CD4-positive, alpha-beta T cell treated with Interleukin-15 for 4 hours (primary cell): ENCODE measurements around the gene PRKAG2.
"Not testable (repeated sequence)": the region's sequence is repeated elsewhere in the genome, so short reads cannot be mapped to it uniquely, and the experiment has no call there.

Source experiments
- DNase-seq: peaks from one replicate; pipeline ENCODE4 v3.0.0-alpha.2; 2020; ENCODE audit warnings: low spot score

Gene PRKAG2

GRCh38 chr7:151590850-151591771, 285.8 kb downstream of the PRKAG2 start:
- no peak for DNase-seq

DNA sequence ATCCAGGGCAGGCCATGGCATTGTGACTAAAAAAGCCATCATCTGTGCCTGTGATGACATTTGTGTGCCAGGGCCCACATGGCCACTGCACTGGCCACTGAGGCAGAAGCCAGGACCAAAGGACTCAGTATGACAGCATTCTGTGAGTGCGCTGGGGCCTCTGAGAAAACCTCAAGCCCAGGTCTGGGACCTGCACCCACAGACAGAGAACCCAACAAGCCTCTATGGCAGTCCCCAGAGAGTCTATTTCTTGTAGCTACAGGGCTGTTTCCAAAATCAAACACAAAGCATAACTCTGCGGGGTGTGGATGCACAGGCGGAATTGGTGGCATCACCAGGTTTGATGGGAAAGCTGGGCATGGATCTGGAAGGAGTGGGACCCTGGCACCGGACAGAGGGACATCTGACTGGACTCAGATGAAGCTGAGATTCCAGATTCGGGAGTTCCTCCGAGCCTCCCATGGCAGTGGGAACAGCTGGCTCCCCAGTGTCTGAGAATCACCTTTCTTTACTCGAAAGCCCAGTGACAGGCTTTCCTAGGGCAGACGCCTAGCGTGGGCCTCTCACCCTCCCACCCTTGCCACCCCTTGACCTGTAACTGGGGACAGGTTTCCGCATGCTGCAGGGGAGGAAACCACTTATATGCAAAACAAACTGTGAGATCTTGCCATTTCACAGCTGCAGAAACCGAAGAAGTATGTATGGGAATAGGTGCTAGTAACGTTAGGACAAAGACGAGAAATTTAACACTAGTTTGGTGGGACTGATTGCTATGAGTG, 286.7 kb downstream of the PRKAG2 start:
- no peak for DNase-seq

DNA sequence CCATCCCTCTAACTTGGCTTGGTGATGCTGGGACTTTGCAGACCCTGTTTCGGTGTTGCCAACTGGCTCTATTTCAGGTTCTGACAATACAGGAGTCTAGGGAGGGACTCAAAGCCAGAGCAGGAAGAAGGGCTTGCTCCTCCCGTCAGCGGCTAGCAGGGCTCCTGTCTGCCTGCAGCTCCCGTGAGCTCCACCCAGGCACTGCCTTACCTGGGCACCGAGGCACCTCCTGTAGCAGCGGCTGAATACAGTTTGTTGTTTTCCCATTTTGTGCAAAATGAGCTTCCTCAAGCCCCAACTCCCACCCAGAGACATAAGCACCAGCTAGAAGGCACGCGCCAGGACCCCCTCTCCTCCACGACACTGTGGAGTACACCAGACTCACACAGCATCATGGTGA, 287.9 kb downstream of the PRKAG2 start:
- no peak for DNase-seq

GRCh38 chr7:151586531-151587260, 290.2 kb downstream of the PRKAG2 start:
- no peak for DNase-seq

GRCh38 chr7:151585744-151586393, 291.0 kb downstream of the PRKAG2 start:
- DNase-seq: no peak

DNA sequence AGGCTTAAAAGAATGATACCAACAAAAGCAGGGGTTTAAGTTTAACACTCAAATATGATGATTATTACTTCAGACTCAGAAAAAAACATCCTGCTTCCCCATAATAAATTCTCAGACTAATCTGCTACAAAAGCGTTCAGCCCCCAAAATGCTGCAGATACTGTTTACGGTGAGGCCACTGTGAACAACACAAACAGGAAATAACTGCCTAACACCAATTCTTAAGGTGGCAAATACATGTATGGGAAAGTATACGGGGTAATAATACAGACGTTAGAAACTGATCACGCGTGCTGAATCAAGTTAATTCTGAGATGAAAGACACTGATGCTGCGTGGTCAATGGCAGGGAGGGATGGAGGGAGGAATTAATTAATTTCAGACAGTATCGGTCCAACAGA, 295.2 kb downstream of the PRKAG2 start:
- DNase-seq: no peak

- DNase-seq: no peak
Observed at GRCh38 chr7:151579644-151580043, 297.3 kb downstream of the PRKAG2 start.

GRCh38 chr7:151575410-151575809, 301.5 kb downstream of the PRKAG2 start:
- no peak for DNase-seq

DNA sequence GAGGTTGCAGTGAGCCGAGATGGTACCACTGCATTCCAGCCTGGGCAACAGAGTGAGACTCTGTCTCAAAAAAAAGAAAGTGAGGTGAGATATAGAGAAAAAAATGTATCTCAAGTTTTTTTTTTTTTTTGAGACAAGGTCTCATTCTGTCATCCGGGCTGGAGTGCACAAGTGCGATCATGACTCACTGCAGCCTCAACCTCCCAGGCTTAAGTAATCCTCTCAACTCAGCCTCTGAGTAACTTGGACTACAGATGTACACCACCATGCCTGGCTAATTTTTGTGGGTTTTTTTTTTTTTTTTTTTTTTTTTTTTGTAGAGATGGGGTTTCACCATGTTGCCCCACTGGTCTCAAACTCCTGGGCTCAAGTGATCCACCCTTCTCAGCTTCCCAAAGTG, 303.9 kb downstream of the PRKAG2 start:
- not testable (repeated sequence) for DNase-seq

GRCh38 chr7:151572136-151572535, 304.8 kb downstream of the PRKAG2 start:
- no peak for DNase-seq

DNA sequence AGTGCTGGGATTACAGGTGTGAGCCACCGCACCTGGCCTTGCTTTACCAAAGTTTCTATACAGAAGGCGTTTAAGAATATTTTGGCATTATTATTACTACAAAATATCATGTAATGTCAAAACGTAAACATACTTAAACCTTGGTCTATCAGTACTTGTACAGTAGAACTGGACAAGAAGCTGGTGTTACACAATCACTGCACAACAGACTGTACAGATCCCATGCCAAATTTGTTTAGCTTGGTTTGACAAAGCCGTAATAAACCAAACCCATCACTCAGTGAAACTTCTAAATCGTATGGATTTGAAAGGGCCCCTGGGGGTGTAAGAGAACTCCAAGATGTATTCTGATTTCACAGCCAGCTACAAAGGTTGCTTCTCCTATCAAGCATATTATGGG, 305.4 kb downstream of the PRKAG2 start:
- DNase-seq: no peak

DNA sequence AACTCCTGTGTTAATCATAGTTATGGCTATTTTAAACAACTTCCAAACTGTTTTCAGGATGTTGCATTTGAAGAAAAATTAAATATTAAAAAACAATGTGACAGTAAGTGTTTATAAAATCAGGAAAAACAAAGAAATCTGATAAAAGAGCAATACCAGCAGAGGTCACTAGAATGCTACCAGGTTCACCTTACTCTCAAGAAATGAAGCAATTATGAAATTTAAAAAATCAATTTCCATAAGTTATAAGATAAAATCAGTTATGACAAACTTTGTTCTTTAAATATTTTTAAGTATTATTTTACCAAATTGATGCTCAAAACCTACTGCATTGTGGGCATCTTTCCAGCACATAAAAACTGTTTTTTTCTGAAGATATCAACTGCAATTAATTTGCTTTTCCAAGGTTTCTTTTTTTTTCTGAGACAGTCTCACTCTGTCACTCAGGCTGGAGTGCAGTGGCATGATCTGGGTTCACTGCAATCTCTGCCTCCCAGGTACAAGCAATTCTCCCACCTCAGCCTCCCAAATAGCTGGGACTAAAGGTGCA, 306.5 kb downstream of the PRKAG2 start:
- DNase-seq: no peak

DNA sequence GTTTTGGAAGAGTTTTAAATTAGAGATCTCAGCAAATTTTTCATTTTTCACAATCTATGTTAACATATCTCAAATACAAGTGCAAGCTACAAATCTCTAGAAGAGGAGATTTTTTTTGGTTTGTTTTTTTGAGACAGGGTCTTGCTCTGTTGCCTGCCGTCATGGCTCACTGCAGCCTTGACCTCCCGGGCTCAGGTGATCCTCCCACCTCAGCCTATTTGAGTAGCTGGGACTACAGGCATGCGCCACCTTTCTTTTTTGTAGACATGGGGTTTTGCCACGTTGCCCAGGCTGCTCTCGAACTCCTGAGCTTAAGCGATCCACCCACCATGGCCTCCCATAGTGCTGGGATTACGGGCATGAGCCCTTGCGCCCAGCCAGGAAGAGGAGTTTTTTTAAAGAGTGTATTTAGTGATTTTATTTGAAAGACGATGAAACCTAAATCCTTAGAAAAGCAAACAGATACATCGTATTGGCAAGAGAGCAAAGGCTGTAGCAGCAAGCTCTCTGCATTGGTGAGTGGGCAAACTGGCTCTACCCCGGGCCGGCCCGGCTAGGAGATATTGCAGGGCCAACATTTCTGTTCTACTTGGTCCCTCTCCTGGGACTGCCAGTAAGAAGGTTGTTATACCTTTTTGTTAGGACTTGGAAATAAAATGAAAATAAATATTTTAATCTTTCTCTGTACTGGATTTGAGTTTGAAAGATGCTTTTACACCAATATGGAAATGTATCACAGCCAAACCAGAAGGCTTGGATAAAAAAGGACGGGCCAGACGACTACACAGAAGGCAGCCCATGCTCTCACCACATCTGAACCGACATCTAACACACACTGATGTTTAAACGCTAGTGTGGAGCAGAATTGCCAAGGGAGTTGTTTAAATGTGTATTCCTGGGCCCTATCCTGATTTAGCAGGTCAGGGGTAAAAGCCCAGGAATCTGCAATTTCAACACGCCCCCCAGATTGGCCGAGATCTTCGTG, 307.7 kb downstream of the PRKAG2 start:
- DNase-seq: no peak

GRCh38 chr7:151566897-151567320, 310.0 kb downstream of the PRKAG2 start:
- no peak for DNase-seq

GRCh38 chr7:151565541-151565940, 311.4 kb downstream of the PRKAG2 start:
- no peak for DNase-seq

- DNase-seq: no peak
Observed at GRCh38 chr7:151560243-151560642, 316.7 kb downstream of the PRKAG2 start.

- no peak for DNase-seq
Observed at GRCh38 chr7:151559557-151560183, 317.2 kb downstream of the PRKAG2 start.

DNA sequence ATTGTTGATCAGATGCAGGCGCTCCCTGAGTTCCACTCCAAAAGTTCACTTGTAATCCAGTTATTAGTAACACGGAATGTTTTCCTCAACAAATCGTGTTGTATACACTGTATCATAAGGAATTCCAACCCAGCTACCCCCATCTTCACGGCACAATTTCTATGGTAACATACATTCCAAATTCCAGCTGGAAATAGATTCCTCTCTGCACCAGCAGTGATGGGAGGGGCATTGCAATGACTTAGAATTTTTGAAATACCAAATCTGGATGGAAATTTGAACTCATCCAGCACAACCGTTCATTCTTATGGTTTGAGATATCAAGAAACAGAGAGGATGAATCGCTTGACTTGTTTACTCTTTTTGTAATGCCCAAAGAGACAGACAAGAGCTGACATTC, 318.3 kb downstream of the PRKAG2 start:
- DNase-seq: no peak

GRCh38 chr7:151556592-151556991, 320.3 kb downstream of the PRKAG2 start:
- no peak for DNase-seq

DNA sequence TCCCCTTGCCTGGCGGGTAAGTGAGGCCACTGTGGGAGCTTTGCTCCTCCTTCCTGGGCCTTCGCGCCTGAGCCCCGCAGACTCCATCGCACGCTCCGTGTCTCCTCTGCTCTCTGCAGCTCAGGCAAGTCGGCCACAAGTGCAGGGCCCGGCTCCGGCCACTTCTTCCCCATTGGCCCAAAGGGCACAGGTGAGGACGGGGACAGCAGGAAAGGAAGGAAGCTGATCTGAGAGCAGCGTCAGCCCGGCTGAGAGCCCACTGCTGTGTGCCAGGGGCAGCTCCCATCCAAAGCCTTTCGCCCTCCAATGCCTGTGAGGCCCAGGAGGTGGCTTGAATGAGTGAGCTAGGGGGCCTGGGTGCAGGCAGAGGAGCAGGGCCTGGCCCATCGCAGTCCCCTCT, 323.6 kb downstream of the PRKAG2 start:
- DNase-seq: no peak
